T47D (cell line): ENCODE results near the gene KCNAB2.

ENCODE experiments used
- DNase-seq, 2 experiments: peaks; one replicate each; pipeline versions ENCODE4 v3.0.0 to v3.0.0-alpha.2; 2011 to 2012; ENCODE audit warnings: low read depth in 1 of 2, low spot score in 1 of 2
- JUND ChIP-seq: IDR thresholded peaks from 2 replicates; pipeline ENCODE4 v1.6.1; 2012; ENCODE audit warnings: low read depth
- in situ Hi-C: cut with HindIII; loops from 2 replicates; pipeline ENCODE4 v1.10.0; 2016; ENCODE audit warnings: low sequenced_read_pairs, low pct_unique_long_range_greater_than_20kb

The KCNAB2 gene

GRCh38 chr1:6085666-6086065 is 40.0 kb downstream of the KCNAB2 start:
- in situ Hi-C loops = no loop called here
- TF ChIP-seq JUND = no peak
- DNase-seq = no peak

GRCh38 chr1:6086358-6086757 is 40.7 kb downstream of the KCNAB2 start:
- no peak for TF ChIP-seq JUND
- no peak for DNase-seq
- in situ Hi-C loops = no loop called here

GRCh38 chr1:6086762-6087376 is 41.2 kb downstream of the KCNAB2 start:
- TF ChIP-seq JUND = no peak
- in situ Hi-C loops = no loop called here
- no peak for DNase-seq

GRCh38 chr1:6087377-6087772 is 41.7 kb downstream of the KCNAB2 start:
- DNase-seq = no peak
- in situ Hi-C loops = no loop called here
- no peak for TF ChIP-seq JUND

- no peak for TF ChIP-seq JUND
- DNase-seq = no peak
- in situ Hi-C loops = no loop called here
Observed at GRCh38 chr1:6087958-6088357, 42.3 kb downstream of the KCNAB2 start.

- in situ Hi-C loops = no loop called here
- no peak for DNase-seq
- no peak for TF ChIP-seq JUND
Observed at GRCh38 chr1:6088956-6089355, 43.3 kb downstream of the KCNAB2 start.

GRCh38 chr1:6090288-6090687 is 44.6 kb downstream of the KCNAB2 start:
- TF ChIP-seq JUND = no peak
- DNase-seq = no peak
- in situ Hi-C loops = no loop called here

- in situ Hi-C loops = no loop called here
- TF ChIP-seq JUND = no peak
- DNase-seq = no peak
Observed at GRCh38 chr1:6090996-6091822, 45.5 kb downstream of the KCNAB2 start.

- in situ Hi-C loops = no loop called here
- no peak for TF ChIP-seq JUND
Observed at GRCh38 chr1:6091823-6092109, 46.1 kb downstream of the KCNAB2 start.

GRCh38 chr1:6092211-6092610 is 46.5 kb downstream of the KCNAB2 start:
- in situ Hi-C loops = no loop called here
- no peak for DNase-seq
- TF ChIP-seq JUND = no peak

More at GRCh38 chr1:6091823-6092109, 46.1 kb downstream of the KCNAB2 start:
- DNase-seq = no peak

GRCh38 chr1:6093071-6093470 is 47.4 kb downstream of the KCNAB2 start:
- TF ChIP-seq JUND = no peak
- in situ Hi-C loops = no loop called here

GRCh38 chr1:6093611-6094010 is 47.9 kb downstream of the KCNAB2 start:
- TF ChIP-seq JUND = no peak
- no peak for DNase-seq
- in situ Hi-C loops = no loop called here

More at GRCh38 chr1:6093071-6093470, 47.4 kb downstream of the KCNAB2 start:
- DNase-seq = no peak

- DNase-seq = no peak
- no peak for TF ChIP-seq JUND
- in situ Hi-C loops = no loop called here
Observed at GRCh38 chr1:6094246-6094645, 48.6 kb downstream of the KCNAB2 start.

GRCh38 chr1:6094801-6095505 is 49.3 kb downstream of the KCNAB2 start:
- DNase-seq = no peak
- TF ChIP-seq JUND = no peak
- in situ Hi-C loops = no loop called here
